Stimulated activated CD4-positive, alpha-beta T cell treated with anti-CD3 and anti-CD28 coated beads, Interleukin-1b, Interleukin-23, amount 100 ng/mL, for 1 hour (primary cell): ENCODE results near the gene ARHGEF4.

Experiments used
- DNase-seq, 2 donors: peaks; one replicate each; pipeline ENCODE4 v3.0.0-alpha.2; 2020; ENCODE audit warnings: low read depth in 2 of 2

Gene ARHGEF4

GRCh38 chr2:131037398-131038257, 200.9 kb downstream of the ARHGEF4 start:
- DNase-seq = no peak

- no peak for DNase-seq
These were observed 201.8 kb downstream of the ARHGEF4 start for GRCh38 chr2:131038258-131039100.

DNA sequence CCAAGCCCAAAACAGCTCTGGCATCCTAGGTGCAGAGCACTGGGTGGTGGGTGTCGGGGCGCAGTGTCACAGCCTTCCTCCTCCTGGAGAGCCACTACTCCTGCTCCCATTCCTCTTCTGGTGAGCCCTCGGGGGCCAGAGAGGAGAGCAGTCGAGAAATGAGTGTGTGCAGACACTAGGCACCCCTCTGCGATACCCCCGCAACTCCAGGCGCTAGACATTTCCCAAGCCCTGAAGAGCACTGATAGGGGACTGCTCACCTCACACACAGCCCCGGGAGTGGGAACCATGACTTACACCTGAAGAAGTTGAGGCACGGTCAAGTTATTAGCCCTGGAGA, 202.4 kb downstream of the ARHGEF4 start:
- no peak for DNase-seq

DNA sequence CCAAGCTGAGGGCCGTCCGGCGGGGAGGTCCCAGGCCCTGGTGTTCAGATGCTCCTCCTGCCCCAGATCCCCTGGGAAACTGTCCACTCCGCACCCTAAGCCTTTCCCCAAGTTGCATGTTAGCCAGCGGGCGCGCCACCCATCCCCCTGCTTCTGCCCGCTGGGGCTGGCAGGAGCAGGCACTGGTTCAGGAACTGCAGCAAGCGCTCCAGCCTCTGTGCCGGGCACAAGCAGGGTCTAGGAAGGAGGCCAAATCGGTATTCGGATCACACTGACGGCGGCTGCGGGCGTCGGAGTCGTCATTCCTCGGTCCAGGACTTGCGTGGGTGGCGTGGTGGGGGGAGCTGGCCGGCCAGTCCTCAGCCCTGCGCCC, 202.8 kb downstream of the ARHGEF4 start:
- no peak for DNase-seq

DNA sequence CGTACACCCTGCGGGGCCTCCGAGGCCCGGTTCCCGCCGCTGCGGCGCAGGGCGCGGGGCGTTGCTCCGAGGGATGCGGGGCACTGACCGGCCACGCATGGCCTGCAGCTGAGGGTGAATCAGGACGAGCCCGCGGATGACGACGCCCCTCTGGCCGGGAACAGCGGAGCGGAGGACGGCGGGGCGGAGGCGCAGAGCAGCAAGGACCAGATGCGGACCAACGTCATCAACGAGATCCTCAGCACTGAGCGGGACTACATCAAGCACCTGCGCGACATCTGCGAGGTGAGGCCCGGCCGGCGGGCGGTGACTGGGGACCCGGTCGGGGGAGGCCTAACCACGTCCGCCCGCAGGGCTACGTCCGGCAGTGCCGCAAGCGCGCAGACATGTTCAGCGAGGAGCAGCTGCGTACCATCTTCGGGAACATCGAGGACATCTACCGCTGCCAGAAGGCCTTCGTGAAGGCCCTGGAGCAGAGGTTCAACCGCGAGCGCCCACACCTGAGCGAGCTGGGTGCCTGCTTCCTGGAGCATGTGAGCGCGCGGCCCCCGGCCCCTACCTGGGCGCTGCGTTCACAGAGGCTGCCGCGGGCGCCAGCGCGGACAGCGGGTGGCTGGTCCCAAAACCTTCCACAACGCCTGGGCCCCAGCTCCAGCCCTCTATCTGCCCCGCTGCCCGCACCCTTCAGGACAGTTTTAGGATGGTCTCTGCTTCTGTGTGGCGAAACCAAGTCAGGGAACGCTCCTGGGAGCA, 203.4 kb downstream of the ARHGEF4 start:
- DNase-seq = no peak

DNA sequence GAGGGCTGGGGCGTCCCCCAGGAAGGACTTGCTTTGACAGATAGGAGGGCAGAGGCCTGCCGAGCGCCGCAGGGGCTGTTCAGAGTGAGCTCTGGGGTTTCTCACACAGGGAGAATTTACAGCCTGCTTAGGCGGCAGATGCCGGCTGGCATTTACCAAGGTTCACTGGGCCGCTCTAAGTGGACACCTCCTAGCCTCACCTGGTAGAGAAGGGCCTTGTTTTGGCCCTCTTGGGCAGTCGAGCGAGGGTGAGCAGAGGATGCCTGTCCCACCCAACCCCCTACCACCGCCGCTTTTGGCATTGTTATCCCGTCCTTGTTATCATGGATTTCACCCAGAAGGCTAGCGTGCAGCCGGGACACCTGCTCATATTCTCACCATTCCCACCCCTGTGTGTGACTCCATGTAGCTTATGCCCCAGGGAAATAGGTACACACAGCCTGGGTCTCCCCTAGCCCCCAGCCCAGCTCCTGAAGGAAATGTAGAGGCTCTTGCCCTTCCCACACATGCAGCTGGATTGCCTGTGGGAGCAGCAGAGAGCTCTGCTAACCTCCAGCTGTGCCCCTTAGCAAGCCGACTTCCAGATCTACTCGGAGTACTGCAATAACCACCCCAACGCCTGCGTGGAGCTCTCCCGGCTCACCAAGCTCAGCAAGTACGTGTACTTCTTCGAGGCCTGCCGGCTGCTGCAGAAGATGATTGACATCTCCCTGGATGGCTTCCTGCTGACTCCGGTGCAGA, 204.1 kb downstream of the ARHGEF4 start:
- DNase-seq = no peak

DNA sequence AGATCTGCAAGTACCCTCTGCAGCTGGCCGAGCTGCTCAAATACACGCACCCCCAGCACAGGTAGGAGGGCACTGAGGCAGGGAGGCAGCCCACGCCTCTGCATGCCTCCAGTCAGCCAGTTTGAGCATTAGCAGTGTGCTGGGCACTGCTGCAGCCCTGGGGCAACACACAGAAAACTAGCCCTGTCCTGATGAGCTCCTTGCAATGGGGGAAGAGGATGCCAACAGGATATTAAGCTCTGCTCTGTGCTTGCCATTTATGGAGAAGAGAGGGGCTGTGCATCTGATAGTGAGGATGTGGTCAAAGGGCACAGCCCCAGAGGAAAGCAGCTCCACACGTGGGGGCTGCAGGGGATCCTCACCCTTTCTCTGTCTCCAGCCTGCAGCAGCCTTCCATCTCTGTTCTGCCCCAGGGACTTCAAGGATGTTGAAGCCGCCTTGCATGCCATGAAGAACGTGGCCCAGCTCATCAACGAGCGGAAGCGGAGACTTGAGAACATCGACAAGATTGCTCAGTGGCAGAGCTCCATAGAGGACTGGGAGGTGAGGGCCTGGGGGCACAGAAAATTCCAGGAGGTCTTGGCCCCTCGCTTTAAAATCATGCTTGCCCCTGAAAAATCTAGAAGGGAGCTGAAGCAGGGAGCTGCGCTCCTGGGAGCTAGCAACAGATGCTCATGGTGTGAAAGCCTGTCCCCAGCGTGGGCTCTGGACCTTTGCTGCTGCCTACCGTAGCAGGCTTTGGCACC, 204.9 kb downstream of the ARHGEF4 start:
- no peak for DNase-seq

DNA sequence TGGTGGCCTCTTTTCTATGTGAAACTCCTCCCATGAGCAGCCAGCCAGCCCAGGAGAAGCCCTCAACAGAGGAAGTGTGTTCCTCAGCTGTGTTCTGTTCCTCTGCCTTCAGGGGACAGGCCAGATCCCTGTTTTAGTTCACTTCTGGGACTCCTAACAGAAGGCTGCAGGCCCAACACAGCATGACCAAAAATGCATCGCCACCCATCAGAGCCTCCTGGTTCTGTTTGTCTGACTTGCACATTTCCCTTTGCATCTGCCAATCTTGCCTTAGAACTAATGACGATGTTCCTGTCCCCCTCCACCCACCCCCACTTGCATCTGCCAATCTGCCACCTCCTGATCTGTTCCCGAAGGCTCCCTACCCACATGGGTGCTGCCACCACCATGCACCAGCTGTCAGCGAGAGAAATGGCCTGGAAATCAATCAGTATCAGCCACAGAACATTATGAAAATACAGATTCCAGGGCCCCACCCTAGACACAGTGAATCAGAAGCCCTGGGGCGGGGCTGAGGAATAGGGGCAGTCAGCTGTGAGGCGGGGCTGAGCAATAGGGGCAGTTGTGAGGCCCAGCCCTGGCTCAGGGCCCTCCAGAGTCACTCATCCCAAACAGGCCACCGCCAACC, 205.5 kb downstream of the ARHGEF4 start:
- DNase-seq = no peak

DNA sequence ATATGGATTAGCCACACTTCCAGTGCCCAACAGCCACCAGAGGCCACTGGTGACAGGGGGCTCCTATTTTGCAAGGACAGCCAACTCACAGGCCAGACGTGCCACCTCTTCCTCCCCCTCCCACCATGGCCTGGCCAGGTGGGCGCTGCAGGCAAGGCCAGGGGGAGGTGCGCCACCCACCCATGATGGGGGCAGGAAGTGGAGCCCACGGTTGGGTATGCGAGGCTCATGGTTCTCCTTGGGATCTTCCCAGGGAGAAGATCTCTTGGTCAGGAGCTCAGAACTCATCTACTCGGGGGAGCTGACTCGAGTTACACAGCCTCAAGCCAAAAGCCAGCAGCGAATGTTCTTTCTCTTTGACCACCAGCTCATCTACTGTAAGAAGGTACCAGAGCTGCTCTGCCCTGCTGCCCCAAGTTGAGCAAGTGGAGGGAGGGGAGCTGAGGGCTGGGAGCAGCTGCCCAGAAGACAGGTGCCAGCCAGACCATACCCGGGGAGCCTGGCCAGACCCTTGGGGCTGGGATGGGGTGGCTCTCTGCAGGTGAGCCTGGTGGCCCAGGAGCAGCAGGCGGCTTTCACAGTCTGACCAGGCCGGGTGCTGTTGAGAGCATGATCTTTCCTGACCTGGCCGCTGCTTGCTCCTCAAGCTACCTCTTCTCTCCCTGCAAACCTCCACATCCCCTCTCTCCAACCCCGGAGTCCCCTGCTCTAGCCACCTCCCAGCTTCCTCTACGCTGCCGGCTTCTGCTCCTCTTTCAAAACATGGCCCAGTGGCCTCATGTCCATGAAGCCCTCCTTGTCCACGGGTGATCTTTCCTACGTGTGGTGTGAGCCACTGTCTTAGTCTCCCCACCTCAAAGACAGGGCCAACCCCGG, 206.7 kb downstream of the ARHGEF4 start:
- DNase-seq = no peak

DNA sequence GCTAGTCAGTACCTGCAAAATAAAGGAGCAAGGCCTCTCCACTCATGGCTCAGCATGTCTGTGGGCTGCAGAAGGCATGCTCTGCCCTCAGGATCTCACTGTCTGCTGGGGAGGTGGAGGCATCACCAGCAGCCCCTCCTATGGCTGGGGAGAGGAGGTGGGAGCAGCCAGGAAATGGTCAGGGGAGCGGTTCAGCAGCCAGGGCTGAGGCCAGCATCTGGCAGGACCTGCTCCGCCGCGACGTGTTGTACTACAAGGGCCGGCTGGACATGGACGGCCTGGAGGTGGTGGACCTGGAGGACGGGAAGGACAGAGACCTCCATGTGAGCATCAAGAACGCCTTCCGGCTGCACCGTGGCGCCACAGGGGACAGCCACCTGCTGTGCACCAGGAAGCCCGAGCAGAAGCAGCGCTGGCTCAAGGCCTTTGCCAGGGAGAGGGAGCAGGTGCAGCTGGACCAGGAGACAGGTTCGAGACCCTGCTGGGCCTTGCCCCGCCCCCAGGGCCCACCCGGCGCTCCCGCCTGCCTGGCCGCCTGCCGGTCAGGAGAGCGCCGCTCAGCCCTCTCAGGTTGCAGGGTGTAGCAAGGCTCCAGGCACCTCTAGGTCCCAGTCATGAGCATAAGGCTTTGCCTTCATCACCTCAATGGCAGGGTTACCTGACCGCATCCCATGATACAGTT, 207.5 kb downstream of the ARHGEF4 start:
- DNase-seq = no peak

- no peak for DNase-seq
These were observed 208.0 kb downstream of the ARHGEF4 start for GRCh38 chr2:131044757-131045150.

DNA sequence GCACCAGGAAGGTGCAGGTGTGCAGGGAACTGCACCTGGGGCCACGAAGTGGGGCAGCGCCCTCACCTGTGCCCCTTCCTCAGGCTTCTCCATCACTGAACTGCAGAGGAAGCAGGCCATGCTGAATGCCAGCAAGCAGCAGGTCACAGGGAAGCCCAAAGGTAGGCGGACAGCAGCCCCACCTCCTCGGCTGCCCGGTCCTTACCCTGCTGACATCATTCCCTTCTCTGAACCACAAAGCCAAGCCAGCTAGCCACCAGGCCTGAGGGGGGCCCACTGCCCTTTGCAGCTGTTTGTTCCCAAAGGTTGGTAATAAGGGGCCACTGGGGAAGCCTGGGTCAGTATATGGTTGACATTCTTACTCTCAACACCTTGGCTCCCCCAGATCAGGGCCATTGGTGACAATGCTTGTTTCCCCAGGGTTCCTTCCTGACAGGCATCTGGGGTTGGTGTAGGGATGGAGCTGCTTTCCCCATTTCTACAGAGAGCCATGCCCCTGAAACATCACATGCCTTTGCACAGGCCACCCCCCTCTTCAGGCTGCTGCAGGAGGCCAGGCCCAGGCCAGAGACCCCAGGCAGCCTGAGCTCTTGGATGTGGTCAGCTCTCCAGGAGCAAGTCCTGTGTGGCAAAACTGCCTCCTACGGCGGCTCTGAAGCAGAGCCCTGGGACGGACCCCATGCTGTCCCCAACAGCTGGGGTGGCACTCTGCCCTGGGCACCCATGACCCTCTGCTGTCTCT, 208.7 kb downstream of the ARHGEF4 start:
- no peak for DNase-seq

- DNase-seq = no peak
These were observed 209.6 kb downstream of the ARHGEF4 start for GRCh38 chr2:131046028-131046917.

- no peak for DNase-seq
These were observed 210.4 kb downstream of the ARHGEF4 start for GRCh38 chr2:131046918-131047652.

DNA sequence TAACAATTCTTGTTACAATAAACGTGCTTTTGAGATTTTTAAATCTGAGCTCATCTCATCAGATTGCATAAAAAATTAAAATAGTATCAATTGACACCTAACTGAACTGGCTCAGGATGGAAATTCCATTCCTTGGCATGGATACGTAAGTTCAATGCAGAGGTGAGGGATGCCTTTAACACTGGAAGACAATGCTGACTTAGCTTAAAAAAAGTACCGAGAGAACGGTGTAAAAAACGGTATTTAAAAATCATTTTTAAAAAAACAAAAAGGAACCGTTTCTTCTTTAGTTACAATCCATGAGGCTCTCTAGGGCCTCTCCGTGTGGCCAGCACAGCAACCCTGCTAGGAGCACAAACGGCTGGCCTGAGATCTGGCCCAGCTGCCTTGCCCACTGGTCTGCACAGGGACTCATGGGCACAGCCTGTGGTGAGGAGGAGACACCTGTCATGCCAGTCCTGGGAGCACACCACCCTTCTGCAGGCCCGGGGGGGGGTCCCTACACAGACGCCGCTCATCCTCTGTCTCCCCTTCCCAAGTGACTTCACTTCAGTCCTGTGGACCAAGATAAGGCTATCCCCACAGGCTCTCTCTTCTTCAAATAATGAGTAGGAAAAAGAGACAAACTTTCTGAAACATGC, 211.3 kb downstream of the ARHGEF4 start:
- no peak for DNase-seq

DNA sequence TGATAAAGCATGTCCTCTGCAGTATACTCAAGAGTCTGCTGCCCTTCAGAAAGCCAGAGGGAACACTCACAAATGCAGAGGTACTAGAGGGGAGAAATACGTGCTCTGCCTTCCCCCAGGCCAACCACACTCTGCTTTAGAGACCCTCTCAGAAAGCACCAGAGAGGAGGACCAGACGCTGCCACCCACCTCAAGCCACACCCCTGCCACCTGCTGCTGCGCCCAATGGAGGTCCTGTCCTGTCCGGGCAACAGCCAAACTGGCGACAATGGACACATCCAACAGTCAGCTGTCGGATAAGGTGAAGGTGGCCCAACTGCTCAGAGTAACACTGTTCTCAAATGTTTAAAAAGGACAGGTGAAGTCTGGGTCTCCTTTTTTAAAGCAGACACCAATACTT, 211.9 kb downstream of the ARHGEF4 start:
- no peak for DNase-seq
